ENCODE data around the gene TCFL5.
"Not testable (repeated sequence)": the region's sequence is repeated elsewhere in the genome, so short reads cannot be mapped to it uniquely, and the experiment has no call there.

Gene TCFL5

DNA sequence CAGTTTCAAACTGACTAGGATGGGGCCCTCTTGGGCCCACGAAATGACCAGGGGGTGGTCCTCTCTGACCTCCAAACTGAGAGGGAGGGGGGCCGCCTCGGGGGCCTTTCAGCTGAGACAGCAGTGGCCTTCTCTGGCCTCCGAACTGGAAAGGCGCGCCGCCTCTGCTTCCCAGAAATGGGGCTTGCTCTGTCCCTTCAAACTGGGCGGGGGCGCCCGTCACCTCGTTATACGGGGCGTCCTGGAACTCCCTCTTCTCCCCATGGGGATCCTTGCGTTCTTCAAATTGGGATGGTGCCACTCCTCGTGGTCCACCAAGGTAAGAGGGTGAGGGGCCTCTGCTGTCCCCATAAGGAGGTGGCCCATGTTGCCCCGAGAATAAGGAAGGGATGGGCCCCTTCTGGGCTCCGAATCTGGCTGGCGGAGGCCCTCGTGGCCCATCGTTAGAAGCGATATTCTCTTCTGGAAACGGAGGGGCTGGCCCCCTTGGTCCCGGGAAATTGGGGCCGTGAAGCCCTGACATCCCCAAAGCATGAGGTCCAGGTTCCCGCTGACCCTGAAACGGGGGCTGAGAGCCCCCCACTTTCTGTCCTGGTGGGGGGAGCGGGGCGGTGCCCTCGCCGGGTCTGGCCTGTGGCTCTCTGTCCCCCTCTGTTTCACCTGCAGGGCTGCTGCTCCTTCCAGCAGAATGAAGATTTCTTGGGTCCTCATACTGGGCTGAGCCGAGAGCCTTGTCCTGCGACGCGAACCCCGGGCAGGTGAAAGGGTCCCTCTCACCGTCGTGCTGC is 18.7 kb upstream of the TCFL5 start:
- no peak for DNase-seq (ENCODE audit: low read depth in 2 of 2)

GRCh38 chr20:62879275-62880146 is 17.9 kb upstream of the TCFL5 start:
- DNase-seq (ENCODE audit: low read depth in 2 of 2) = no peak

DNA sequence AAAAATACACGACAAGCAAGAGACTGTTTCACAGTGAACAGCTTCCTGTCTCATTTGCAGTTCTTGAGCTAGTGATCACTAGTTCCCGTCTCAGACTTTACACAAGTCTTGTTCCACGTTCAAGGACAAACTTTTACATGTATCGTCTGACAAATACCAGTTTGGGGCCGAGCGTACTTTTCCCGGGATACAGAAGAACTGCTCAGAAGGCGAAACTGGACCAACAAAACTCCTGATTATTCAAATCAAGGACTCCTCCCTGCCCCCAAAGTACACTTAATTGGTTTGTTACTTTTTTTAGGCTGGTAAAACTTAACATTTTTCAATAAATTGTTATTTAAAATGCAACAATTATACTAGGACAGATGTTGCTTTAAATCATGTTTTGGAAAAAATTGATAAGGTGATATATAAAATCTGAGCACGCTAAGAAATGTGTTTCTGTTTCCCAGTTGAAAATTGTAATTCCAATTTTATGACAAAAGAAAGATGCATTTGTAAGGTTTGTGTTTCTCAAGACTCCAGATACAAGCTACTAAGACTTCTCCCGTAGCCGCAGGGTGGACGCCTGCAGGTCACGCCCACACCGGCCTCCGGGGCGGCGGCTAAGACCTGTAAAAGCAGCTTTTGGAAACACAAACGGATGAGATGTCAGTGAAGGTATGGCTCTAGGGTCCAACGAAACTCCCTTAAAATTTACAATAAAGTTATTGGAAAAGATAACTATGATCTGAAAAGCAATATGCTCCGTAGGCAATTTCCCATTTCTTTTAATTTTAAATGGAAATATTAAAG is 16.8 kb upstream of the TCFL5 start:
- no peak for DNase-seq (ENCODE audit: low read depth in 2 of 2)

GRCh38 chr20:62876902-62877816 is 15.5 kb upstream of the TCFL5 start:
- no peak for DNase-seq (ENCODE audit: low read depth in 2 of 2)

DNA sequence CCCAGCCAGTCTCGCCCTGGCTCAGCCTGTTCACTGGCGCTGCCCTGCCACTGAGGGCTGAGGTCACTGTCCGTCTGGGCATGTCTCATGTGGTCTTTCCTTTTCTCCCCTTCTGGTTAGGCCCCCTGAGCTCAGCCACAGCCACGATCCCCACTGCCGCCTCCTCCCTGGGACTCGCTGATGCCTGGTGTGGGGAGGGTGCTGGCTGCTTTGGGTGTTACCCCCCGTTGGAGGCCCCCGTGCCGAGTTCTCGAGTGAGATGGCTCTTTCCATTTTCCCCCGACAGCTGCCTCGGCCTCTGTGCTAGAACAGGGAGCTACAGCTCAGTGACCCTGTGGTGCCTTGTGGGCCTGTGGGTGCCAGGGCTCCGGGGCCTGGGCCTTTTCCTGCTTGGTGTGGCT is 14.9 kb upstream of the TCFL5 start:
- DNase-seq (ENCODE audit: low read depth in 2 of 2) = no peak

- DNase-seq (ENCODE audit: low read depth in 2 of 2) = peak; percentile 56 to 62
Measured at GRCh38 chr20:62875419-62876361, 14.1 kb upstream of the TCFL5 start.

- no peak for DNase-seq (ENCODE audit: low read depth in 2 of 2)
Measured at GRCh38 chr20:62874964-62875344, 13.3 kb upstream of the TCFL5 start.

- DNase-seq (ENCODE audit: low read depth in 2 of 2) = not testable (repeated sequence)
Measured at GRCh38 chr20:62873681-62874031, 12.0 kb upstream of the TCFL5 start.

DNA sequence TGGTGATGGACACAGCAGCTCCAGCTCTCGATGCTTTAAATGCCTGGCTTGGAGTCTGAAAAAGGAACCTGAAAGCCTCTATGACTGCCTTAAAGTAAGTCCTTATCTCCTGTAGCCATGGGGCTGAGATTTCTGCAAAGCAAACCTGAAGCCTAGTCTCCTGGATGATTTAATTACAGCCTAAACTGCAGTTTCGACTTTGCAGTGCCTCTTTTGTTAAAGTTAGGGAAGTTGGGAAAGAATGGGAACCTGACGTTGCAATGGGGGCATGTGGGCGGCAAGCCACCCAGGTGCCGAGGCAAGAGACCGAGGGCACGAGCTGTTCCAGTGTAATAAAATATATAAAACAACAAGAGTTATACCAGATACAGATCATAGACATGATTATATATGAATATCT is 11.7 kb upstream of the TCFL5 start:
- DNase-seq (ENCODE audit: low read depth in 2 of 2) = no peak

GRCh38 chr20:62872862-62873261 is 11.2 kb upstream of the TCFL5 start:
- no peak for DNase-seq (ENCODE audit: low read depth in 2 of 2)

DNA sequence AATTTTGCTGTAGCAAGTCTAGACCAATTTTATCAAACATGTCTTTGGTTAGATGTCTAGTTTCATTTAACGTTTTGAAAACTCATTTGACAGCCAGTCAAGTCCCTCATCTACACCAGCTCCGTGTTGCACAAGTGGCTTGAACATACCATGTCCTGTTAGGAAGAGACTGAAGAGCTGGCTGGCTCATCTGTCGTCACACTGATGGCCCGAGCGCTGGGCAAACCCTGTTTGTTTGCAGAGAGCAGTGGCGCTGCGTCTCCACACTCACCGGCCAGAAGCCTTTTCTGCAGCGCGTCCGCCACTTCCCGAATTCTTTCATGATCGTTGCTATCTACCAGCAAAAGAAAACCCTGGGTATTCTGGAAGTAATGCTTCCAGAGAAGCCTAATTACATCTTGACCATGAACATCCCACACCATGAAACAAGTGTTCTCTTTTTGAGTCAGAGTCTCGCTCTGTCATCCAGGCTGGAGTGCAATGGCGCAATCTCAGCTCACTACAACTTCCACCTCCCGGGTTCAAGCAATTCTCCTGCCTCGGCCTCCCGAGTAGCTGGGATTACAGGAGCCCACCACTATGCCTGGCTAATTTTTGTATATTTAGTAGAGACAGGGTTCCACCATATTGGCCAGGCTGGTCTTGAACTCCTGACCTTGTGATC is 10.7 kb upstream of the TCFL5 start:
- no peak for DNase-seq (ENCODE audit: low read depth in 2 of 2)

DNA sequence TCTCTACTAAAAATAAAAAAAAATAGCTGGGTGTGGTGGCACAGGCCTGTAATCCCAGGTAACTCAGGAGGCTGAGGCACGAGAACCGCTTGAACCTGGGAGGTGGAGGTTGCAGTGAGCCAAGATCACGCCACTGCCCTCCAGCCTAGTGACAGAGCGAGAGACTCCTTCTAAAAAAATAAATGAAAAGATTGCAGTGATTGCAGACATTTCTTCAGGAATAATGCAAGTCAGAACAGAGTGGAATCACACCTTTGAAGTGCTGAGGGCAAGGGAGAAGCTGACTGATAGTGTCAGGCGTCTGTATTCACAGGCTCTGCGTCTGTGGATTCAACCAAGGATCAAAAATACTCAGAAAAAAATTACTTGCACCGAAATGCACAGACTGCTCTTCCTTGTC is 2.6 kb upstream of the TCFL5 start:
- DNase-seq (ENCODE audit: low read depth in 2 of 2) = no peak

DNA sequence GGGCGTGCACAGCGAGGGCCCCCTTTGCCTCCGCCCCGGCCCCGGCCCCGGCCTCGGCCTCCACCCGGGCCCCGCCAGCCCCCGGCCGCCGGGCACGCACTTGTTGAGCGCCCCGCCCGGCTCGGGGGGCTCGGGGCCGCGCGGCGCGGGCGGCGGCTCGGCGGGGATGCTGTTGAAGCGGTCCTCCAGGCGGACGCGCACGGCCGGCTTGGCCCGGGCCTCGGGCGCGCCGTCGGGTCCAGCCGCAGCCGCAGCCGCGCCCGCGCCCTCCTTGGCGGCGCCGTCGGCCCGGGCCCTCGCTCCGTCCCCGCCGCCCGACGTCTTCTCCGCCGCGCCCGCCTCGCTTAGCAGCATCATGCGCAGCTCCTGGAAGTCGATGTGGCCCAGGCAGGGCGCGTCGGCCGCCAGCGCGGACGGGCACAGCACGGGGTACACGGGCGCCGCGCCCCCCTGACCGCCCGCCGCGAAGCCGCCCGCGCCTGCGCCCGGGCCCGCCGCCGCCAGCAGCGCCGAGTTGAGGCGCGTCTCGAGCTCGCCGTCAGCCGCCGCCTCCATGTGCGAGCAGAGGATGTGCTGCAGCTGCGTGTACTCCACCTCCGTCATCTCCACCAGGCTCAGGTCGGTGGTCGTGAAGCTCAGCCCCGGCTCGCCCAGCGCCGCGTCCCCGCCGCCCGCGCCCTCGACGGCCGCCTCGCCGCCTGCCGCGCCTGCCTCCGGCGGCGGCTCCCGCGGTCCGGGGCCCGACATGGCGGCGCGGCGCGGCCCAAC is 514 bp downstream of the TCFL5 start:
- DNase-seq (ENCODE audit: low read depth in 2 of 2) = no peak

- no peak for DNase-seq (ENCODE audit: low read depth in 2 of 2)
Measured at GRCh38 chr20:62860391-62860923, 1.2 kb downstream of the TCFL5 start.

DNA sequence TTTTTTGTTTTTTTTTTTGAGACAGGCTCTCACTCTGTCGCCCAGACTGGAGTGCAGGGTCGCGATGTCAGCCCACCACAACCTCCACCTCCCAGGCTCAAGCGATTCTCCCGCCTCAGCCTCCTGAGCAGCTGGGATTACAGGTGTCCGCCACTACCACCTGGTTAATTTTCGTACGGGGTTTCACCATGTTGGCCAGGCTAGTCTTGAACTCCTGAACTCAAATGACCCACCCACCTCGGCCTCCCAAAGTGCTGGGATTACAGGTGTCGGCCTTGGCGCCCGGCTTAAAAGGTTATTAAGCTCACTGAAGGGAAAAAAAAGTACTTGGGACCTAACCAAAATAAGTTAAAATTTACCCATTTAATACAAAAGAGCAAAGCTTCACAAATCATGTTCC is 1.9 kb downstream of the TCFL5 start:
- DNase-seq (ENCODE audit: low read depth in 2 of 2) = no peak

DNA sequence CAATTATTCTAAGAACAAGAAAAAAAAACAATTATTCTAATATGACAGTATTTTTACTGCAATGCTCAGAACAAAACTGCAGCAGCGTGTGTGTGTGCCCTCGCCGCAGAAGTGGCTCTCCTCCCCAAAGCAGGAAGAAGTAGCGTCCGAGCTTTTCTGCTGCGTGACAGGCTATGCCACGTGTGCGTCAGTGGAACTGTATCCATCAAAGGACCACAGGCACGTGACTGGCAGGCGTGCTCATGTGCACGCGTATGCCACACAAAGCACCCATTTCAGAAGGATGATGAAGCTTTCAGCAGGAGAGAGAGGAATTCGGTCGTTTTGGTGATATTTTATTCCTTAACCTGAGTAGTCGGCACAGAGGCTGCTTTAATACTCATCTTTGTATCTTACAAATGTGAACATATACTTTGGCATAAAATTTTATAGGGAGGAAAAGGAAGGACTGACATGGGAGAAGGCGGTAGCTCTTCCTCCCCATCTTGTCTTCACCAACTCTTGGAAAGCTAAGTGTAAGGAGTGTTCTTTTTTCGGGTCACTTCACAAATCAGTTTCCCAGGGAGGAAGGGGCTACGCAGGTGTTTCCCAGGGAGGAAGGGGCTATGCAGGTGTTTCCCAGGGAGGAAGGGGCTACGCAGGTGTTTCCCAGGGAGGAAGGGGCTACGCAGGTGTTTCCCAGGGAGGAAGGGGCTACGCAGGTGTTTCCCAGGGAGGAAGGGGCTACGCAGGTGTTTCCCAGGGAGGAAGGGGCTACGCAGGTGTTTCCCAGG is 3.4 kb downstream of the TCFL5 start:
- no peak for DNase-seq (ENCODE audit: low read depth in 2 of 2)

- DNase-seq (ENCODE audit: low read depth in 2 of 2) = no peak
Measured at GRCh38 chr20:62856931-62857619, 4.5 kb downstream of the TCFL5 start.
